GM21526 (cell line): ENCODE data around the gene MYO15B.

ENCODE experiments used
- ATAC-seq: cut with Tn5 transposase; IDR thresholded peaks from one replicate; pipeline ENCODE4 v1.9.1; 2021; ENCODE audit warnings: moderate library complexity; ENCODE audit not compliant: unreplicated experiment, low FRiP score

The MYO15B gene

DNA sequence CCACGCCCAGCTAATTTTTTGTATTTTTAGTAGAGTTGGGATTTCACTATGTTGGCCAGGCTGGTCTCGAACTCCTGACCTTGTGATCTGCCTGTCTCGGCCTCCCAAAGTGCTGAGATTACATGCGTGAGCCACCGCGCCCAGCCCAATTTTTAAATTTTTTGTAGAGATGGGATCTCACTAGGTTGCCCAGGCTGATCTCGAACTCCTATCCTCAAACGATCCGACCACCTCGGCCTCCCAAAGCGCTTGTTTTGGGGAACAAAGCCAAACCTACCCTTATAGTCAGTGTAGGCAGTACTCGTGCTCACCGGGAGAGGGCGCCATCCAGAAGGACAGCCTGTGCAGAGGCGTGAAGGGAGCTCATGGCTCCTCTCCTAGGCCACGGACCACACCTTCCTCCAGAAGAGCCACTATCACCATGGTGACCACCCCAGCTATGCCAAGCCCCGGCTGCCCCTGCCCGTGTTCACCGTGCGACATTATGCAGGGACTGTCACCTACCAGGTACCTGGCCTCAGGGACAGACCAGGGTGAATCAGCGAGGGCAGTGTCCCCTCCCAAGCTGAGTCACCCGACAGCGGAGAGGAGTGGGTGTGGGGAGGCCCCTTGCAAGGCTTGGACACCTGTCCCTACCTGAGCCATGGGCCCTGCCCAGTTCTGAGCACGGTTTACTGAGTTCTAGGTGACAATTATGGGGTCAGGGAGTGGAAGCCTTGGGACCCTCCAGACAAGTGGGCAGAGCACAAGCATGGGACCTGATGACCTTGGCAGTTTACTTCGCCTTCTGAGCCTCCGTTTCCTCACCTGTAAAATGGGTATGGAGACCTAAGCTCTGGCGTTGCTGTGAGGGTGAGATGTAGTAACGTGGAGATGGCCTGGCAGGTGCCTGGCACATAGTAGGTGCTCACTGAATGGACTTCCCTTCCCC lies 13.7 kb downstream of the MYO15B start:
- no peak for ATAC-seq

DNA sequence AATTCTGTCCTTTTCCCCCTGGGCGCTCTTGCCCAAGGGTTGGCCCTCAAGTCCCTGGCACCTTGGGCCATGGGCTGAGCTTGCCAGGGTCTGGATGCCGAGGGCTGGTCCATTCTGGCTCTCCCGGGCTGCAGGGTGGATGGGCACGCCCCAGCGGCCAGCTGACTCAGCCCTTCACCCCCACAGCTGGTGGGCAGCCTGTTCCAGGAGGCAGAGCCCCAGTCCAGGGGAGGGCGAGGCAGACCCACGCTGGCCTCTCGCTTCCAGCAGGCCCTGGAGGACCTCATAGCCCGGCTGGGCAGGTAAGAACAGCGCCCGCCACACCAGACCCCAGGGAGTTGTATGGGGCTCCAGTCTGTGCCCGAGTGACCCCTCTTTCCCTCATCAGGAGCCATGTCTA lies 15.0 kb downstream of the MYO15B start:
- ATAC-seq, result no peak

DNA sequence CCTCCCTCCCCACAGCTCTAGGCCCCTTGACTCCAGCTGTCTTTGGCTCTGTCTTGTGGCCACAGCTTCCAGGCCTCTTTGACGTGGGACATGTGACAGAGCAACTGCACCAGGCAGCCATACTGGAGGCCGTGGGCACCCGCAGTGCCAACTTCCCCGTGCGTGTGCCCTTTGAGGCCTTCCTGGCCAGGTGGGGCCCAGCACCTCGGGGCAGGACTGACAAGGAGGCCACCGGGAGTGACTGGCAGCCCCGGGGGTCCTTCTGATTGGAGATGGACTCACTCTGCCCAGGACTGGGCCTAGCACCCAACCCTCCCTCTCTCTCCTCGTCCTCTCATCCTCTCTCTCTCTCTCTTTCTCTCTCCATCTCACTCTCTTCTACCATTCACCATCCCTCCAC lies 15.5 kb downstream of the MYO15B start:
- ATAC-seq, result no peak

DNA sequence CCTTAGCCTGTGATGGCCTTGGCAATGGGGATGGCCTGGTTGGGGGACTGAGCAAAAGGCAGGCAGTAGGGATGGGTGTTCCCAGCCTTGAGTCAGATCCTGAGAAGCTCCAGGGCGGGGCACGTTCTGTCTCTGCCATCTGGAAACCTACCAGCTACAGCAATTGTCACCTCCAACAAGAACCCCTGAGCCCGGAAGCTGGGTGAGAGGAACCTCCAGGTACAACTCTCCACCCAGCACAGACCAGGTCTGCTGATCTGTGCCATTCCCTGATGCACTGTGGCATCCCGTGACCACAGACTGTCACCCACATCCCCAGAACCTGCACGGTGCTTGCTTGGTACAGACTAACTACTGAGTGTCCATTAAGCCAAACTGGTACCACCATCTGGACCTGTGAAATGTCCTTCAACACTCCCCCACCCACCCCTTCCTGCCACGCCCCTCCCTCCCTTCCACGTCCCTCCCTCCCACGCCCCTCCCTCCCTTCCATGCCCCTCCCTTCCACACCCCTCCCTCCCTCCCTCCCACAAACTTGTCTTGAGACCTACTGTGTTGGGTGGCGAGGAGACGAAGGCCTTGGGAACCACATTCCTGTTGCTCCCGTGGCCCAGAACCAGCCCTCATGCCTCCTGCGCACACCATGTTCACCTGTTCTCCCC lies 16.6 kb downstream of the MYO15B start:
- ATAC-seq, result no peak

DNA sequence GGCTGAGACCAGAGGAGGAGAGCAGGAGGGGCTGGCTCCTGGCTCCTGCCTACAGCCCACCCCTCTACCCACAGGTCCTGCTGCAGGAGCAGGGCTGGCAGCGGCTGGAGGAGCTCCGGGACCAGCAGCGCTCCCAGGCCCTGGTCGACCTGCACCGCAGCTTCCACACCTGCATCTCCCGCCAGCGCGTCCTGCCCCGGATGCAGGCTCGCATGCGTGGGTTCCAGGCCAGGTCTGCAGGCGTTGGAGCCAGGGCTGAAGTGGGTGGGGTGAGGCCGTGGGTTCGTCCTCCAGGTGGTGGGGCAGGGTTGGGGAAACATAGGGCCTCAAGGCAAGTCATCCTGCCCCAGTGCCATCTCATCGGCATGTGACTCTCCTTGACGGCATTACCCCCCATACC lies 18.2 kb downstream of the MYO15B start:
- ATAC-seq, result no peak

- ATAC-seq, result no peak
These were observed 19.5 kb downstream of the MYO15B start for GRCh38 chr17:75607086-75607485.

- ATAC-seq, result no peak
These were observed 22.7 kb downstream of the MYO15B start for GRCh38 chr17:75610103-75610984.

DNA sequence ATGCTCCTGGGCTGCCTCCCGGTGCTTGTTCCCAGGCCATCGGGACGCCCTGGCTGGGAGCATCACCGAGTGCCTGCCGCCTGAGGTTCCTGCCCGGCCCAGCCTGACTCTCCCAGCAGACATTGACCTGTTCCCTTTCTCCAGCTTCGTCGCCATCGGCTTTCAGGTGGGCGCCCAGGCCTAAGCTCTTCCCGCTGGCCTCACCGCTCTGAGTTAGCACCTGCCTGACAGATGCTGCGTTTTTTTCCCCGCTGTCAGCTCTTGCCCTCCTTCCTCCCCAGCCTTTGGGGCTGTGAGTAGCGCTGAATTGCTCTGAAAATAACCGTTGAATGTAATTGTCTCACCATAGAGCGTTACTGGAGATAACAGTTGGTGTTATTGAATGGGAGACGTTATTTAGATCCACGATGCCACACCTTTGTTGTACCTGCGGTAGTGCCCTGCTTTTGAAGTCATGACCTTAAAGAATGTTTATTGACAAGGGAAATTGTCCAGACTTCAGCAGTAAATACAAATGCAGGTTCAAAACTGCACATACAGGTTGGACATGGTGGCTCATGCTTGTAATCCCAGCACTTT lies 24.3 kb downstream of the MYO15B start:
- ATAC-seq, result no peak

DNA sequence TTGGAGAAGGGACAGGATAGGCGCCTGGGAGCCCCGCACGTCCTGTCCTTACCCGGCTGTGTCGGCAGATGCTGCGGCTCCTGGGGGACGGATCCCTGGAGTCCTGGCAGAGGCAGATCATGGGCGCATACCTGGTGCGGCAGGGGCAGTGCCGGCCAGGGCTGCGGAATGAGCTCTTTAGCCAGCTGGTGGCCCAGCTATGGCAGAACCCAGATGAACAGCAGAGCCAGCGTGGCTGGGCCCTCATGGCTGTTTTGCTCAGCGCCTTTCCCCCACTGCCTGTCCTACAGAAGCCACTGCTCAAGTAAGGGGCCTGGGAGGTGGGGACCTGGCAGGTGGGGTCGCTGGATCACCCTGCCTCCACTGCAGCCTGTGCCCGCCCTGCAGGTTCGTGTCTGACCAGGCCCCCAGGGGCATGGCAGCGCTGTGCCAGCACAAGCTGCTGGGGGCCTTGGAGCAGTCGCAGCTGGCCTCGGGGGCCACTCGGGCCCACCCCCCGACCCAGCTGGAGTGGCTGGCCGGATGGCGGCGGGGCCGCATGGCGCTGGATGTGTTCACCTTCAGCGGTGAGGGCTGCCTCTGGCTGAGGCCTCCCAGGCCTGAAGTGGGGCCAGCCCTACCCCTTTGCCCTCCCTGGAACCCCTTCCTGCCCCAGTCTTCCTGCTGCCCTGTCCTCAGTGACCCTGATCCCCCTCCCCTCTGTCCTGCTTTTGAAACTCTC lies 25.5 kb downstream of the MYO15B start:
- ATAC-seq, result no peak

GRCh38 chr17:75614006-75614405 lies 26.4 kb downstream of the MYO15B start:
- ATAC-seq, result no peak

GRCh38 chr17:75614556-75615270 lies 27.1 kb downstream of the MYO15B start:
- no peak for ATAC-seq

- no peak for ATAC-seq
These were observed 27.7 kb downstream of the MYO15B start for GRCh38 chr17:75615301-75615700.

GRCh38 chr17:75616521-75617122 lies 29.0 kb downstream of the MYO15B start:
- no peak for ATAC-seq

DNA sequence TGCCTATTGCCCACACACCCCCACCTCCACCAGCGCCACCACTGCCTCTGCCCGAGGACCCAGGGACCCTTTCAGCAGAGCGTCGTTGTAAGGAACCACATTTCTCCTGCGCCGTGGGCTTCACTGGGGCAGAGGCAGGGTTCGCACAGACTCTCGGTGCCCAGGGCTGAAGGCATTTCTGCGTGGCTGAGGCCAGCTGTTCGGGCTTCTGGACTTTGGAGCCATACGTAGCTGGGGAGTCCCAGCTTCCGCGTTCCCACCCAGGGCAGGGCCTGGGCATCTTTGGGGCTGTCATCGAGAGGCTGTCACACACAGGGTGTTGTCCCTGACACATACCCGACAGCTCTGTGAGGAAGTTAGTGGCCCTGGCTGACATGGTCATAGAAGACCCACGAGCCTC lies 29.6 kb downstream of the MYO15B start:
- ATAC-seq, result no peak

DNA sequence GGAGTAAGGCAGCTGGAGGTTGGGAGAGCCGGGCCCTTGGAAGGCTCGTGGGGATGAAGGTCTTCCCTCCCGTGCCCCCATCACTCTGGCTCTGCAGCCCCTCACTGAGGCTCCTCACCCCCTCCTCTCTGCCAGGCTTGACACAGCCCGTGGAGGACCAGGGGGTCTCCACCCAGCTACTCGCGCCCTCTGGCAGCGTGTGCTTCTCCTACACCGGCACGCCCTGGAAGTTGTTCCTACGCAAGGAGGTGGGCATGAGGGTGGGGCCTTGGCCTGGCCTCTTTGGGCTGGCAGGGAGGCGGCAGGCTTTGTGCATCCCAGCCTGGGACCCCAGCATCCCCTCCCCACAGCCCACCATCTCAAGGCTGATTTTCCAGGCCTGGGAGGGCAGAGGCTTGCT lies 30.1 kb downstream of the MYO15B start:
- ATAC-seq, result no peak

DNA sequence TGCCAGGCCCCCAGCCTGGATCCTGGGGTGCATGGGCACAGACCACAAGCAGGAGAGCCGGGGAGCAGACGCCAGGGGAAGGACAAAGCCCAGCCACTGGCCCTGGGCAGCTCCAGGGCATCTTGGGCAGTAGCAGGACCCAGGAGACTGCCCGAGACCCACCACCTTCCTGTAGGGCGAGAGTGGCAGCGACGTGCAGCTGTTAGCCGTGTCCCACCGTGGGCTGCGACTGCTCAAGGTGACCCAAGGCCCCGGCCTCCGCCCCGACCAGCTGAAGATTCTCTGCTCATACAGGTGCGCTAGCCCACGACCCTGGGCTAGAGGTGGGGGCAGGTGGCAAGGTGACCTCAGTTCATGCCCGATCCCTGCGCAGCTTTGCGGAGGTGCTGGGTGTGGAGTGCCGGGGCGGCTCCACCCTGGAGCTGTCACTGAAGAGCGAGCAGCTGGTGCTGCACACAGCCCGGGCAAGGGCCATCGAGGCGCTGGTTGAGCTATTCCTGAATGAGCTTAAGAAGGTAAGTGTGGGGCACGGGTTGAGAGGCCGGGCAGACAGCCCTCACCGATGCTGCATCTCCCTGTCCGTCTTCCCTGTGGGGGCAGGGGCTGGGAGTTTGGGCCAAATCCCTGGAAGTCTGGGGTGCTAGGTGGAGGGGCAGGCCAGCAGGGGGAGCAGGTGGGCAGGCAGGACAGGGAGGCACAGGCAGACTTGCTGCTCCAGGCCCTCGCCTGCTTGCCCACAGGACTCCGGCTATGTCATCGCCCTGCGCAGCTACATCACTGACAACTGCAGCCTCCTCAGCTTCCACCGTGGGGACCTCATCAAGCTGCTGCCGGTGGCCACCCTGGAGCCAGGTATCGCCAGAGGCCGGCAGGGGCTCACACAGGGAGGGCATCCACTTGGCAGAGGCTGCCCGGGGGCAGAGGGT lies 32.2 kb downstream of the MYO15B start:
- ATAC-seq, result no peak

- ATAC-seq, result no peak
These were observed 33.9 kb downstream of the MYO15B start for GRCh38 chr17:75621489-75621888.

DNA sequence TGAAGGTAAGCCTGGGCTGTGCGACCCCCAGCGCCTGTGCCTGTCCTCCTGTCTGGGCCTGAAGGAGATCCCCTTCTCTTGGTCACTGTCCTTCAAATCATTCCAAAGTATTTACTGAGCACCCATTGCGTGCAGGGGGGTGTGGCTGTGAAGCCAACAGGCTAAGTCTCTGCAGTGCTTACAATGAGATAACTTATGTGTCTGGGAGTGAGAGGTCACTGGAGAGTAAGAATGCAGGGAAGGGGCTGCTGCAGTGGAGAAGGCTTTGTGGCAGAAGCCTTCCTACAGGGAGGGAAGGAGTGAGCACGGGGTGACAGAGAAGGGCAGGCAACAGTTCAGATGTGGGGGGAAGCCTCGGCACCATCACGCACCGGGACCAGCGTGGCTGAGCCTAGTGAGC lies 34.5 kb downstream of the MYO15B start:
- ATAC-seq, result no peak
